Activated CD4-positive, alpha-beta T cell treated with anti-CD3 and anti-CD28 coated beads for 36 hours (primary cell): ENCODE measurements around the gene ATG2B. TPM values are rescaled to one million over a fixed set of nuclear protein-coding genes. Genes with fewer than 3 reads are reported as not detected.

Experiments
- ATAC-seq: fragments of 200-7000 bp; cut with Tn5 transposase; one replicate; pipeline ENCODE4 v1.10.0; 2021; ENCODE audit warnings: mild to moderate bottlenecking, moderate library complexity
- CTCF ChIA-PET: fragments of 350-600 bp; sonication (Branson Sonifier 250); formaldehyde crosslinking; loops from one replicate; lab custom pipeline; 2021; ENCODE audit warnings: antibody characterized with exemption; lab: Charles Lee
- POLR2A ChIA-PET: fragments of 350-600 bp; sonication (Branson Sonifier 250); formaldehyde crosslinking; loops from one replicate; lab custom pipeline; 2021; ENCODE audit warnings: antibody characterized with exemption, inconsistent platforms; lab: Charles Lee
- DNase-seq: peaks from one replicate; pipeline ENCODE4 v3.0.0-alpha.2; 2020
- H3K27ac Mint-ChIP-seq: one replicate; pipeline ENCODE4 v1.8.0; 2021; ENCODE audit warnings: mixed read lengths
- H3K27me3 Mint-ChIP-seq: one replicate; pipeline ENCODE4 v1.8.0; 2021; ENCODE audit warnings: mixed read lengths
- H3K36me3 Mint-ChIP-seq: one replicate; pipeline ENCODE4 v1.8.0; 2021; ENCODE audit warnings: low read depth, mixed read lengths
- H3K4me1 Mint-ChIP-seq: one replicate; pipeline ENCODE4 v1.8.0; 2021; ENCODE audit warnings: mixed read lengths
- H3K4me3 Mint-ChIP-seq: one replicate; pipeline ENCODE4 v1.8.0; 2021; ENCODE audit warnings: mild to moderate bottlenecking, moderate library complexity, mixed read lengths
- H3K9me3 Mint-ChIP-seq: one replicate; pipeline ENCODE4 v1.8.0; 2021; ENCODE audit warnings: low read depth, mixed read lengths
- intact Hi-C, 2 experiments: fragments of 100-400 bp; cut with DNase I in 1 of 2; cut with micrococcal nuclease in 1 of 2; formaldehyde crosslinking; loops; one replicate each; pipeline versions ENCODE4 v1.14.2 to v1.15.1; 2022 to 2024; cut with DNase I, micrococcal nuclease
- total RNA-seq, 2 experiments: library from RNA; stranded (reverse); gene quantifications; one replicate each; pipeline ENCODE4 v1.2.3, GENCODE V29; 2021

ATG2B gene
- total RNA-seq, 2 experiments from 2014 or later: 13.5 to 17.6 TPM

DNA sequence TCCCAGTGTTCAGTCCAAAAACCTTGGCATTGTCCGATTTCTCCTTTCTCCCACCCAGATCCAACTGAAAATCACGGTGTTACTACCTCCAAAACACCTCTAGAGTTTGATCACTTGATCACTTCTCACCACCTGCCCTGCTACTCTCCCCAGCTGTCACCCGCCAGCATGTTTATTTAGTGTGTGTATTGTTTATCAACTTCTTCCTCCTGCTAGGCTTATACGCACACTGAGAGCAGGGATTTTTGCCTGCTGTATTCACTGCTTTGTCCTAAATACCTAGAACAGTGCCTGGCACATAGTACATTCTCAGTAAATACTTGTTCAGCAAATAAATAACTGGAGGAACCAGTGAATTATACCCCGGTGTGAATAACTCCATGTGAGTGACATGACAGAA lies 102.1 kb downstream of the ATG2B start:
- Mint-ChIP-seq H3K4me1 (no peaks in the 10 kb centered on the region), H3K4me3 (no peak overlapping the region), H3K9me3 (no peaks in the 10 kb centered on the region), H3K27ac (no peak overlapping the region), H3K36me3 (no peaks in the 10 kb centered on the region), H3K27me3 (peaks cover 9% of the 10 kb centered on the region)
- ATAC-seq (no peak), DNase-seq (no peak)
- ChIA-PET POLR2A (no interaction called here), CTCF (interaction anchor here (0.5 to 2.0 kb wide), 2 partner anchors 11 to 133 kb away, joined by 3 to 8 read pairs; no protein-coding TSS in a partner anchor)
- intact Hi-C loops: no loop called here

DNA sequence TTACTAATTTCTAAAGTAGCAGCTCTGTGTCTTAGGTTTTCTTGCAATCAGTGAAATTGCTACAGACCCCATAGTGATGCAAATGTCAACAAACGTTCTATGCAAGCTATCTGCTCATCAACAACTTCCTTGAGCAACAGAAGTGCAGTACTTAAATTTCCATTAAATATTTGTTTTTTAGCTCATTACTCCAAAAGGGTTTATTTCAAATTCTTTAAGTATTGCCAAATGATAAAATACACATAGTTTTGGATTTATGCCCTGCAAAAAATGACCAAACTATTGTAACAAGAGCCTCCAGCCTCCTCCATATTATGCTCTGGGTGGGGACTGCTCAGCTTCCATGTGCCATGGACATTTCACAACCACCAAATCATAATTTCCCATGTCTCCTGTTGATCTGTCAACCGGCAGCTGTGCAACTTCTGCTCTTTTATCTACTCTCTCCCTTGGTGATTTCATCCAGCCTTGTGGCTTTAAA lies 102.8 kb downstream of the ATG2B start:
- ATAC-seq: no peak
- intact Hi-C loops: no loop called here

GRCh38 chr14:96257900-96258299 lies 105.2 kb downstream of the ATG2B start:
- Mint-ChIP-seq H3K4me1 (no peaks in the 10 kb centered on the region), H3K4me3 (no peak overlapping the region), H3K36me3 (no peaks in the 10 kb centered on the region), H3K27me3 (peaks cover 15% of the 10 kb centered on the region), H3K27ac (no peak overlapping the region), H3K9me3 (no peaks in the 10 kb centered on the region)
- no peak for DNase-seq
- ChIA-PET CTCF (interaction anchor here (0.5 kb wide), 1 partner anchor 321 kb away, joined by 3 read pairs; no protein-coding TSS in a partner anchor), POLR2A (no interaction called here)
- ATAC-seq: no peak
- intact Hi-C loops: no loop called here

More for the DNA sequence above, 102.8 kb downstream of the ATG2B start:
- Mint-ChIP-seq H3K36me3 (no peaks in the 10 kb centered on the region), H3K27me3 (peaks cover 9% of the 10 kb centered on the region), H3K4me1 (no peaks in the 10 kb centered on the region), H3K9me3 (no peaks in the 10 kb centered on the region), H3K4me3 (no peak overlapping the region), H3K27ac (no peak overlapping the region)
- ChIA-PET POLR2A (interaction anchor here (0.7 kb wide), 1 partner anchor 16 kb away, joined by 3 read pairs; no protein-coding TSS in a partner anchor), CTCF (interaction anchor here (2.0 kb wide), 1 partner anchor 12 kb away, joined by 8 read pairs; no protein-coding TSS in a partner anchor)
- DNase-seq: no peak

DNA sequence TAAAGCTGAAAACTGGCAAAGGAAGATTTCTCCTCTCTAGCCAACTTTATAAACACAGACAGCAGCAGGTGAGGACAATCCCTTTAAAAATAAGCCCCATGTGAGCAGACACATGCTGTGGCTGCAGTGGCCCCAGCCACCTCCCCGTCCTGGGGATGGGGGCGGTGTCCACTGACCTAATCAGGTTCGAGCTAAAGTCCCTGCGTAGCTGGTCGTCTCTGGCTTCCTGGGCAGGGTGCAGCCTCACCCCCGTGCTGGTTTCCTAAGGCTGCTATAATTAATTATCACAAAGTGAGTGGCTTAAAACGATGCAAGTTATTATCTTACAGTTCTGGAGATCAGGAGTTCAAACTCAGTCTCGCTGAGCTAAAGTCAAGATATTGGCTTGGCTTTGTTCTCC lies 106.1 kb downstream of the ATG2B start:
- ChIA-PET CTCF (no interaction called here), POLR2A (no interaction called here)
- no peak overlapping the region for H3K4me3 Mint-ChIP-seq
- no peak for DNase-seq
- H3K4me1 Mint-ChIP-seq: no peaks in the 10 kb centered on the region
- intact Hi-C loops: no loop called here
- H3K36me3 Mint-ChIP-seq: no peaks in the 10 kb centered on the region
- no peak for ATAC-seq
- no peak overlapping the region for H3K27ac Mint-ChIP-seq
- H3K27me3 Mint-ChIP-seq: peaks cover 15% of the 10 kb centered on the region
- no peaks in the 10 kb centered on the region for H3K9me3 Mint-ChIP-seq

GRCh38 chr14:96256407-96256806 lies 106.7 kb downstream of the ATG2B start:
- ChIA-PET POLR2A (no interaction called here), CTCF (no interaction called here)
- ATAC-seq (no peak), DNase-seq (no peak)
- H3K36me3 Mint-ChIP-seq: no peaks in the 10 kb centered on the region
- no peak overlapping the region for H3K27ac Mint-ChIP-seq
- no peak overlapping the region for H3K4me3 Mint-ChIP-seq
- H3K27me3 Mint-ChIP-seq: peaks cover 15% of the 10 kb centered on the region
- no peaks in the 10 kb centered on the region for H3K9me3 Mint-ChIP-seq
- no peaks in the 10 kb centered on the region for H3K4me1 Mint-ChIP-seq
- intact Hi-C loops: no loop called here

DNA sequence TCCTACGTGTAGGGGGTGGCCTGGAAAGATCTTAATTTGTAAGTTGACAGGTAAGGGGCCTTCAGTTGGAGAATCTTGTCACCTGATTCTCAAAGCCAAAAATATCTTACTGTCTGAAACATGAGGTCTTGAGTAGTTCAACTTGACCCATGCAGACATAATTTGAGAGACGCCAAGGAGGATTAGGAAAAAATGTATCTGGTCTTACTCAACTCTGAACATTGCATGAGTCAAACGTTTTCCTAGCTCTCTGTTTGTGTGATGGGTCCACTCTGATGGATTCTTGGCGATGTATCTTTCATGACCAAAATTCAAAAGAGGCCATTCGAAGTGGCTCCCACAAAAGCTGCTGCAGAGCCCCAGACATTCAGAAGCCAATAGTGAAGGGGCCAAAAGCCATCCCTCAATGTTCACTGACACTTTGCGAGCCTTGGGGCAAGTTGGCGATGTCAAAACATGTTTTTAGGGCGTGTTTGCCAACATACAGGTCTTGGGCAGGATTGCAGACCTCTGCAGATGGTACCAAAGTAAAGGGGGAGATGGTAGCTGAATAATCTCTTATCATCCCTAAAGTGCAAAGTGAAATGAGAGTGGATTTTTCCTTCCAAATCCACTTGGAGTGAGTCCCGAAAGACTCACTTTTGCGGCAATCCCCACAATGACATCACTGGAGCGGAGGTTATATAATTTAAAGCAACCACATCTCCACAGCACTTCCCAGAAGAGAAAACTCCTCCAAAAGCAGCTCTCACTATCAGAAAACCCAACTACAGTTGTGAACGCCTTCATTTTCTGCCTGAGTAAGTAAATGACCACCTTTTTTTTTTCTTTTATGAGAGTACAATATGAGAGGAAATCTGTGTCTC lies 107.4 kb downstream of the ATG2B start, which contains the start of gene BDKRB1:
Gene BDKRB1, plus strand, starts transcription at position 710 of the 866 bp plus-strand sequence. CDS start 7,473 bp downstream, outside the sequence.
- Mint-ChIP-seq H3K9me3 (no peaks in the 10 kb centered on the region), H3K27ac (no peak within 1 kb of the TSS), H3K27me3 (peaks cover 15% of the 10 kb centered on the region), H3K4me3 (no peak within 1 kb of the TSS), H3K36me3 (no peaks in the 10 kb centered on the region), H3K4me1 (no peaks in the 10 kb centered on the region)
- intact Hi-C loops: no loop called here
- ChIA-PET POLR2A (no interaction called here), CTCF (interaction anchor here (0.6 kb wide), 1 partner anchor 12 kb away, joined by 4 read pairs; no protein-coding TSS in a partner anchor)
- ATAC-seq: no peak
- DNase-seq: no peak

GRCh38 chr14:96254687-96255086 lies 108.5 kb downstream of the ATG2B start:
- intact Hi-C loops: no loop called here
- CTCF ChIA-PET: no interaction called here
- no peak for ATAC-seq
- Mint-ChIP-seq H3K27ac (no peak overlapping the region), H3K4me3 (no peak overlapping the region), H3K9me3 (no peaks in the 10 kb centered on the region), H3K27me3 (peaks cover 15% of the 10 kb centered on the region), H3K36me3 (no peaks in the 10 kb centered on the region), H3K4me1 (no peaks in the 10 kb centered on the region)
- POLR2A ChIA-PET: no interaction called here
- DNase-seq: no peak

DNA sequence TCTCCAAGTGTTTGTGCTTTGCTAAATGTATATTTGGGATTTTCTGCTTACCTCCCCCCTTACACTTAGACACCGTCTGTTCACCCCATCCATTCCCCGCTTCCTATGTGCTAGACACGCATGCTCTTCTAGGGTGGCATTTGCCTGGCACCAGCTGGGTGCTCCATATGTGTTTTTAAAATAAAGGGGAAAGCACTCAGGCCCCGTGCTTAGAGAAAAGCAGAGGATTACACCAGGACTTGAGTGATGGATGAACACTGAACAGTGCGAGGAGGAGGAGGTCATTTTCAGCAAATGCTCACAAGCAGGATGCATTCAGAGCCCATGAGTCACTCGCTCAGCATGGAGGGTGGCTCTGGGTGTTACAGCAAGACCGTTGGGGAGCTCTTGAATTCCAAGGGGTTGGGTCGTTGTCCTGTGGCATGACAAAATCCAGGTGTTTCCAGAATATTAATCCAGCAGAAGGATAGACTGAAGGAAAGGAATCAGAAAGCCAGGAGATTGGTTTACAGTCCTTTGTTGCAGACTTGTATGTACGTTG lies 110.1 kb downstream of the ATG2B start:
- Mint-ChIP-seq H3K36me3 (no peaks in the 10 kb centered on the region), H3K4me1 (no peaks in the 10 kb centered on the region), H3K4me3 (no peak overlapping the region), H3K9me3 (no peaks in the 10 kb centered on the region), H3K27me3 (peaks cover 18% of the 10 kb centered on the region), H3K27ac (no peak overlapping the region)
- ATAC-seq: no peak
- intact Hi-C loops: no loop called here
- DNase-seq: no peak
- POLR2A ChIA-PET: no interaction called here
- CTCF ChIA-PET: interaction anchor here (0.5 to 1.2 kb wide), 2 partner anchors 22 to 114 kb away, joined by 3 read pairs; no protein-coding TSS in a partner anchor

GRCh38 chr14:96252323-96252998 lies 110.7 kb downstream of the ATG2B start:
- ChIA-PET CTCF (interaction anchor here (0.5 to 1.2 kb wide), 2 partner anchors 22 to 113 kb away, joined by 3 read pairs; no protein-coding TSS in a partner anchor), POLR2A (no interaction called here)
- Mint-ChIP-seq H3K27me3 (peaks cover 16% of the 10 kb centered on the region), H3K36me3 (no peaks in the 10 kb centered on the region), H3K27ac (no peak overlapping the region), H3K4me1 (no peaks in the 10 kb centered on the region), H3K4me3 (no peak overlapping the region), H3K9me3 (no peaks in the 10 kb centered on the region)
- ATAC-seq (no peak), DNase-seq (no peak)
- intact Hi-C loops: no loop called here

GRCh38 chr14:96251656-96252155 lies 111.4 kb downstream of the ATG2B start:
- Mint-ChIP-seq H3K36me3 (no peaks in the 10 kb centered on the region), H3K27ac (no peak overlapping the region), H3K4me1 (no peaks in the 10 kb centered on the region), H3K4me3 (no peak overlapping the region), H3K27me3 (peaks cover 11% of the 10 kb centered on the region), H3K9me3 (no peaks in the 10 kb centered on the region)
- DNase-seq (no peak), ATAC-seq (no peak)
- ChIA-PET CTCF (interaction anchor here (1.2 kb wide), 1 partner anchor 23 kb away, joined by 3 read pairs; no protein-coding TSS in a partner anchor), POLR2A (no interaction called here)
- intact Hi-C loops: no loop called here

GRCh38 chr14:96250485-96250884 lies 112.7 kb downstream of the ATG2B start:
- intact Hi-C loops: no loop called here
- ChIA-PET CTCF (interaction anchor here (0.5 to 1.3 kb wide), 2 partner anchors 102 to 150 kb away, joined by 3 to 4 read pairs; no protein-coding TSS in a partner anchor), POLR2A (no interaction called here)
- no peak overlapping the region for H3K4me3 Mint-ChIP-seq
- H3K9me3 Mint-ChIP-seq: no peaks in the 10 kb centered on the region
- H3K4me1 Mint-ChIP-seq: no peaks in the 10 kb centered on the region
- DNase-seq (no peak), ATAC-seq (no peak)
- no peak overlapping the region for H3K27ac Mint-ChIP-seq
- no peaks in the 10 kb centered on the region for H3K36me3 Mint-ChIP-seq
- H3K27me3 Mint-ChIP-seq: peaks cover 9% of the 10 kb centered on the region
